NCI-H1105 (cell line): ENCODE data around the gene GLRA2.

Experiments used
- DNase-seq: peaks from one replicate; lab custom pipeline; 2025; lab: John Stamatoyannopoulos, UW

GLRA2 gene

GRCh38 chrX:14700982-14701381 lies 171.6 kb downstream of the GLRA2 start:
- DNase-seq, result no peak

GRCh38 chrX:14702145-14702544 lies 172.8 kb downstream of the GLRA2 start:
- no peak for DNase-seq

- no peak for DNase-seq
These were observed 182.8 kb downstream of the GLRA2 start for GRCh38 chrX:14712096-14712495.

- DNase-seq, result no peak
These were observed 188.6 kb downstream of the GLRA2 start for GRCh38 chrX:14717949-14718348.

- no peak for DNase-seq
These were observed 189.1 kb downstream of the GLRA2 start for GRCh38 chrX:14718403-14718802.

GRCh38 chrX:14729058-14729457 lies 199.7 kb downstream of the GLRA2 start:
- no peak for DNase-seq

- DNase-seq, result no peak
These were observed 209.3 kb downstream of the GLRA2 start for GRCh38 chrX:14738643-14739042.

- DNase-seq, result no peak
These were observed 224.1 kb downstream of the GLRA2 start for GRCh38 chrX:14753441-14753840.

- DNase-seq, result no peak
These were observed 228.7 kb downstream of the GLRA2 start for GRCh38 chrX:14758029-14758491.

GRCh38 chrX:14775416-14775815 lies 246.1 kb downstream of the GLRA2 start:
- DNase-seq, result no peak

GRCh38 chrX:14776901-14777300 lies 247.6 kb downstream of the GLRA2 start:
- DNase-seq, result no peak

- no peak for DNase-seq
These were observed 248.2 kb downstream of the GLRA2 start for GRCh38 chrX:14777525-14777924.

- no peak for DNase-seq
These were observed 250.2 kb downstream of the GLRA2 start for GRCh38 chrX:14779580-14779979.
